H9 (cell line): ENCODE measurements around the gene KLB. TPM values are rescaled to one million over a fixed set of nuclear protein-coding genes. Genes with fewer than 3 reads are reported as not detected.

Source experiments
- DNase-seq: peaks from one replicate; pipeline ENCODE4 v3.0.0-alpha.2; 2017
- H2AFZ ChIP-seq: one replicate; pipeline ENCODE4 v1.6.1; 2013; ENCODE audit warnings: mild to moderate bottlenecking, low read length, control low read depth, moderate library complexity
- H2AK5ac ChIP-seq: 2 replicates; pipeline ENCODE4 v1.6.1; 2013; ENCODE audit warnings: low read length, control low read depth, mixed read lengths; ENCODE audit not compliant: insufficient read length
- H2BK120ac ChIP-seq: one replicate; pipeline ENCODE4 v1.6.1; 2013; ENCODE audit warnings: low read depth, mild to moderate bottlenecking, low read length, control low read depth, inconsistent platforms; ENCODE audit not compliant: poor library complexity, severe bottlenecking
- H2BK12ac ChIP-seq: 2 replicates; pipeline ENCODE4 v1.6.1; 2013; ENCODE audit warnings: low read length, control low read depth, mixed read lengths, low read depth; ENCODE audit not compliant: insufficient read length
- H2BK15ac ChIP-seq: 2 replicates; pipeline ENCODE4 v1.6.1; 2013; ENCODE audit warnings: low read depth, low read length, control low read depth
- H2BK20ac ChIP-seq: one replicate; pipeline ENCODE4 v1.6.1; 2013; ENCODE audit warnings: low read depth, mild to moderate bottlenecking, low read length, control low read depth, inconsistent platforms; ENCODE audit not compliant: poor library complexity, severe bottlenecking
- H2BK5ac ChIP-seq: 2 replicates; pipeline ENCODE4 v1.6.1; 2013; ENCODE audit warnings: low read length, control low read depth, mixed read lengths; ENCODE audit not compliant: insufficient read length
- H3K14ac ChIP-seq: 2 replicates; pipeline ENCODE4 v1.6.1; 2013; ENCODE audit warnings: low read length, control low read depth; ENCODE audit not compliant: insufficient read depth
- H3K18ac ChIP-seq: 2 replicates; pipeline ENCODE4 v1.6.1; 2013; ENCODE audit warnings: low read depth, mild to moderate bottlenecking, mixed read lengths, low read length, control low read depth; ENCODE audit not compliant: insufficient read length
- H3K23ac ChIP-seq: 2 replicates; pipeline ENCODE4 v1.6.1; 2013; ENCODE audit warnings: low read length, control low read depth, mixed read lengths, low read depth; ENCODE audit not compliant: insufficient read length
- H3K23me2 ChIP-seq: 2 replicates; pipeline ENCODE4 v1.6.1; 2013; ENCODE audit warnings: low read depth, mild to moderate bottlenecking, mixed read lengths, low read length, control low read depth; ENCODE audit not compliant: insufficient read length, poor library complexity, severe bottlenecking
- H3K27ac ChIP-seq: 2 replicates; pipeline ENCODE4 v1.5.1; 2013; ENCODE audit warnings: low read length, control low read depth, mixed read lengths, low read depth; ENCODE audit not compliant: insufficient read length
- H3K27me3 ChIP-seq: 2 replicates; pipeline ENCODE4 v1.6.1; 2013; ENCODE audit warnings: low read length, control low read depth, inconsistent platforms; ENCODE audit not compliant: insufficient read depth
- H3K4ac ChIP-seq: 2 replicates; pipeline ENCODE4 v1.6.1; 2013; ENCODE audit warnings: low read depth, mild to moderate bottlenecking, control low read depth, inconsistent platforms, low read length, moderate library complexity
- H3K4me1 ChIP-seq: 2 replicates; pipeline ENCODE4 v1.6.1; 2013; ENCODE audit warnings: low read length, control low read depth, inconsistent platforms; ENCODE audit not compliant: insufficient read depth
- H3K4me2 ChIP-seq: 2 replicates; pipeline ENCODE4 v1.6.1; 2013; ENCODE audit warnings: low read length, control low read depth, mixed read lengths; ENCODE audit not compliant: insufficient read length, insufficient read depth
- H3K56ac ChIP-seq: 2 replicates; pipeline ENCODE4 v1.6.1; 2013; ENCODE audit warnings: low read depth, mild to moderate bottlenecking, mixed read lengths, low read length, control low read depth; ENCODE audit not compliant: insufficient read length
- H3K79me1 ChIP-seq: 2 replicates; pipeline ENCODE4 v1.6.1; 2013; ENCODE audit warnings: low read depth, mild to moderate bottlenecking, moderate library complexity, low read length, control low read depth, inconsistent platforms; ENCODE audit not compliant: insufficient read depth, poor library complexity, severe bottlenecking
- H3K79me2 ChIP-seq: 2 replicates; pipeline ENCODE4 v1.6.1; 2013; ENCODE audit warnings: low read length, control low read depth, inconsistent platforms; ENCODE audit not compliant: insufficient read depth
- H3K9ac ChIP-seq: 2 replicates; pipeline ENCODE4 v1.6.1; 2013; ENCODE audit warnings: low read length, control low read depth, mixed read lengths; ENCODE audit not compliant: insufficient read length; ENCODE audit errors: extremely low read depth
- H3K9me3 ChIP-seq: one replicate; pipeline ENCODE4 v1.6.1; 2013; ENCODE audit warnings: low read depth, low read length, inconsistent platforms; ENCODE audit not compliant: control insufficient read depth
- H3T11ph ChIP-seq: one replicate; pipeline ENCODE4 v1.6.1; 2013; ENCODE audit warnings: mild to moderate bottlenecking, low read length, control low read depth, inconsistent platforms
- H4K20me1 ChIP-seq: one replicate; pipeline ENCODE4 v1.6.1; 2013; ENCODE audit not compliant: control insufficient read depth, insufficient read length, insufficient read depth
- H4K5ac ChIP-seq: 2 replicates; pipeline ENCODE4 v1.6.1; 2013; ENCODE audit warnings: low read depth, mild to moderate bottlenecking, mixed read lengths, low read length, control low read depth; ENCODE audit not compliant: insufficient read length
- H4K8ac ChIP-seq: replicated peaks from 2 replicates; pipeline ENCODE4 v1.6.1; 2013; ENCODE audit warnings: low read length, control low read depth, mixed read lengths, low read depth; ENCODE audit not compliant: insufficient read length
- H4K91ac ChIP-seq: 2 replicates; pipeline ENCODE4 v1.6.1; 2013; ENCODE audit warnings: low read depth, mild to moderate bottlenecking, moderate library complexity, mixed read lengths, low read length, control low read depth; ENCODE audit not compliant: insufficient read length
- H3K27ac Mint-ChIP-seq, 3 experiments: 2 replicates in 2 of 3; 3 replicates in 1 of 3; pipeline ENCODE4 v1.8.0; 2020 to 2021; ENCODE audit warnings: mixed read lengths in 3 of 3, mild to moderate bottlenecking in 1 of 3, moderate library complexity in 1 of 3
- H3K27me3 Mint-ChIP-seq: 2 replicates; pipeline ENCODE4 v1.8.0; 2021; ENCODE audit warnings: low read depth, mild to moderate bottlenecking, moderate library complexity, mixed read lengths
- H3K36me3 Mint-ChIP-seq, 3 experiments: 2 replicates in 2 of 3; 3 replicates in 1 of 3; pipeline ENCODE4 v1.8.0; 2020 to 2021; ENCODE audit warnings: low read depth in 3 of 3, mixed read lengths in 3 of 3; ENCODE audit not compliant: insufficient read depth in 1 of 3
- H3K4me1 Mint-ChIP-seq, 2 experiments: 2 replicates each; pipeline ENCODE4 v1.8.0; 2020; ENCODE audit warnings: mixed read lengths in 2 of 2
- H3K4me3 Mint-ChIP-seq, 2 experiments: 2 replicates in 1 of 2; 3 replicates in 1 of 2; pipeline ENCODE4 v1.8.0; 2020 to 2021; ENCODE audit warnings: mild to moderate bottlenecking in 2 of 2, mixed read lengths in 2 of 2, moderate library complexity in 1 of 2
- H3K9me3 Mint-ChIP-seq, 2 experiments: 2 replicates in 1 of 2; 3 replicates in 1 of 2; pipeline ENCODE4 v1.8.0; 2020; ENCODE audit warnings: mild to moderate bottlenecking in 2 of 2, mixed read lengths in 2 of 2, moderate library complexity in 1 of 2
- CTCF ChIP-seq: fragments of 200-600 bp; sonication (generic); conservative IDR thresholded peaks from 3 replicates; pipeline ENCODE4 v1.8.0; 2021; ENCODE audit warnings: antibody characterized with exemption, mild to moderate bottlenecking
- WGBS: extraction: QIAGEN DNeasy Blood & Tissue Kit; methylation state at CpG from one replicate; pipeline ENCODE4 v1.1.7; 2013; ENCODE audit warnings: missing lambda C conversion rate, low lambda C conversion rate, mixed read lengths; ENCODE audit not compliant: insufficient read length; ENCODE audit errors: extremely low coverage; 5-methylcytosine and 5-hydroxymethylcytosine counted together
- total RNA-seq: library from RNA; stranded (reverse); gene quantifications from 2 replicates; pipeline ENCODE4 v1.2.1, GENCODE V29; 2021

The KLB gene
- total RNA-seq, 1 experiment from 2014 or later, result 0.07 TPM

DNA sequence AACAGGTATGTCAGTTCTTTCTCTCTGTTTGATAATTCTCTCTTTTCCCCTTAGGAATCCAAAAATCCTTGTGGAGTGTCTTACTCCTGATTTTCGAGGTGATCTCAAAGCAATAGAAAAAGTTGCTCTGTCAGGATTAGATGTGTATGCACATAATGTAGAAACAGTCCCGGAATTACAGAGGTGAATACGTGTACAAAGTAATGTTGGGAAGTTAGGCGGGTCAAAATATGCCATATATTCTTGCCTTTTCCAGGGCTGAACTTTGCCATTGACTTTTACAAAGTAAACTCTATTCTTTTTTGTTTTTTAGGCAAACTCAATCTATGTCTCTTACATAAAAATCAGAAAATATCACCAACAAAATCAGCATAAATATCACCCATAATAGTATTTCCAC lies 60.7 kb downstream of the KLB start:
- peaks cover 2 to 4% of the 10 kb centered on the region in 2 experiments; a peak in 1 of 4 replicates for H3K4me1 Mint-ChIP-seq
- Histone ChIP-seq H3K27me3 (no peaks in the 10 kb centered on the region), H3K23ac (no peak overlapping the region), H4K5ac (no peak overlapping the region), H3K27ac (no peak overlapping the region), H2AFZ (no peak overlapping the region), H2BK120ac (no peak overlapping the region), H2BK12ac (no peak overlapping the region), H3K56ac (no peak overlapping the region), H2BK5ac (no peak overlapping the region), H3K18ac (no peak overlapping the region), H3K4me1 (no peaks in the 10 kb centered on the region), H3K79me2 (no peaks in the 10 kb centered on the region), H3K23me2 (no peaks in the 10 kb centered on the region), H3K4ac (no peak overlapping the region), H4K91ac (no peak overlapping the region), H4K8ac (no peak overlapping the region), H3K79me1 (no peaks in the 10 kb centered on the region), H3K4me2 (no peak overlapping the region), H3T11ph (no peak overlapping the region), H3K14ac (no peak overlapping the region), H2BK20ac (no peak overlapping the region), H2BK15ac (no peak overlapping the region), H2AK5ac (no peak overlapping the region), H3K9ac (no peak overlapping the region), H3K9me3 (no peaks in the 10 kb centered on the region), H4K20me1 (no peaks in the 10 kb centered on the region)
- peaks cover 17 to 55% (median 46%) of the 10 kb centered on the region in 3 experiments for H3K36me3 Mint-ChIP-seq
- WGBS, result no CpG with 5 or more reads among the region's 4 CpGs
- no peaks in the 10 kb centered on the region for H3K27me3 Mint-ChIP-seq
- H3K27ac Mint-ChIP-seq, result peak overlapping the region in 1 of 3 experiments; percentile 30; a peak in 1 of 7 replicates
- TF ChIP-seq CTCF, result no peak
- no peak overlapping the region for H3K4me3 Mint-ChIP-seq
- no peaks in the 10 kb centered on the region for H3K9me3 Mint-ChIP-seq
- DNase-seq, result no peak
